ENCODE data around the gene STIMATE.

STIMATE gene

GRCh38 chr3:52827866-52828376 lies 69.4 kb downstream of the STIMATE start:
- no peaks in the 10 kb centered on the region for H3K36me3 Mint-ChIP-seq (ENCODE audit: low read depth)
- no peaks in the 10 kb centered on the region for H3K9me3 Mint-ChIP-seq
- DNase-seq = no peak
- H3K4me3 Mint-ChIP-seq = no peak overlapping the region
- no peaks in the 10 kb centered on the region for H3K27me3 Mint-ChIP-seq (ENCODE audit: low read depth, poor library complexity)
- no peak overlapping the region for H3K27ac Mint-ChIP-seq
- TF ChIP-seq CTCF (IDR thresholded peaks at IDR 0.05) = no peak
- H3K4me1 Mint-ChIP-seq = peaks cover 29% of the 10 kb centered on the region

- no peak for DNase-seq
- H3K27ac Mint-ChIP-seq = no peak overlapping the region
- H3K36me3 Mint-ChIP-seq (ENCODE audit: low read depth) = no peaks in the 10 kb centered on the region
- H3K27me3 Mint-ChIP-seq (ENCODE audit: low read depth, poor library complexity) = no peaks in the 10 kb centered on the region
- no peak overlapping the region for H3K4me3 Mint-ChIP-seq
- H3K9me3 Mint-ChIP-seq = no peaks in the 10 kb centered on the region
- TF ChIP-seq CTCF (IDR thresholded peaks at IDR 0.05) = no peak
- H3K4me1 Mint-ChIP-seq = peaks cover 30% of the 10 kb centered on the region
Measured at GRCh38 chr3:52827441-52827840, 69.9 kb downstream of the STIMATE start.

GRCh38 chr3:52824037-52824436 lies 73.3 kb downstream of the STIMATE start:
- H3K4me1 Mint-ChIP-seq = peaks cover 41% of the 10 kb centered on the region
- no peaks in the 10 kb centered on the region for H3K36me3 Mint-ChIP-seq (ENCODE audit: low read depth)
- DNase-seq = no peak
- no peak overlapping the region for H3K4me3 Mint-ChIP-seq
- H3K27me3 Mint-ChIP-seq (ENCODE audit: low read depth, poor library complexity) = no peaks in the 10 kb centered on the region
- no peak for TF ChIP-seq CTCF (IDR thresholded peaks at IDR 0.05)
- H3K9me3 Mint-ChIP-seq = no peaks in the 10 kb centered on the region
- H3K27ac Mint-ChIP-seq = no peak overlapping the region

- Mint-ChIP-seq H3K9me3 (no peaks in the 10 kb centered on the region), H3K27me3 (ENCODE audit: low read depth, poor library complexity) (no peaks in the 10 kb centered on the region), H3K4me3 (no peak overlapping the region), H3K36me3 (ENCODE audit: low read depth) (no peaks in the 10 kb centered on the region), H3K4me1 (peaks cover 42% of the 10 kb centered on the region), H3K27ac (no peak overlapping the region)
- DNase-seq = no peak
- TF ChIP-seq CTCF (IDR thresholded peaks at IDR 0.05) = no peak
Measured at GRCh38 chr3:52822363-52822762, 75.0 kb downstream of the STIMATE start.

GRCh38 chr3:52820736-52821135 lies 76.6 kb downstream of the STIMATE start:
- no peak overlapping the region for H3K4me3 Mint-ChIP-seq
- no peaks in the 10 kb centered on the region for H3K27me3 Mint-ChIP-seq (ENCODE audit: low read depth, poor library complexity)
- peak; percentile 52 for DNase-seq
- H3K4me1 Mint-ChIP-seq = peaks cover 41% of the 10 kb centered on the region
- no peaks in the 10 kb centered on the region for H3K9me3 Mint-ChIP-seq
- no peak overlapping the region for H3K27ac Mint-ChIP-seq
- no peaks in the 10 kb centered on the region for H3K36me3 Mint-ChIP-seq (ENCODE audit: low read depth)
- peak; percentile 69 for TF ChIP-seq CTCF (IDR thresholded peaks at IDR 0.05)

GRCh38 chr3:52819936-52820335 lies 77.4 kb downstream of the STIMATE start:
- Mint-ChIP-seq H3K9me3 (no peaks in the 10 kb centered on the region), H3K4me1 (peaks cover 41% of the 10 kb centered on the region), H3K27ac (peak overlapping the region; percentile 32), H3K4me3 (no peak overlapping the region), H3K27me3 (ENCODE audit: low read depth, poor library complexity) (no peaks in the 10 kb centered on the region), H3K36me3 (ENCODE audit: low read depth) (no peaks in the 10 kb centered on the region)
- DNase-seq = peak; percentile 39
- TF ChIP-seq CTCF (IDR thresholded peaks at IDR 0.05) = no peak

Data from nephron progenitor cell (in vitro differentiated cells).